ENCODE data around the gene NFIB. TPM values are rescaled to one million over a fixed set of nuclear protein-coding genes. Genes with fewer than 3 reads are reported as not detected.

The NFIB gene
- total RNA-seq, 1 donor from 2014 or later = 0.30 TPM

GRCh38 chr9:14192556-14192955 lies 121.4 kb downstream of the NFIB start:
- Mint-ChIP-seq H3K4me1 (peaks cover 7% of the 10 kb centered on the region), H3K9me3 (no peaks in the 10 kb centered on the region), H3K27ac (no peak overlapping the region), H3K36me3 (no peaks in the 10 kb centered on the region), H3K27me3 (ENCODE audit: insufficient read depth, low read depth) (peaks cover 8% of the 10 kb centered on the region), H3K4me3 (no peak overlapping the region)
- TF ChIP-seq CTCF (IDR thresholded peaks at IDR 0.05) = no peak
- no peak for TF ChIP-seq EZH2 (IDR thresholded peaks at IDR 0.05)
- no peak for TF ChIP-seq EZH2phosphoT487 (IDR thresholded peaks at IDR 0.05)
- Histone ChIP-seq H3K9ac (no peak overlapping the region), H3K4me2 (no peak overlapping the region), H3K27me3 (no peaks in the 10 kb centered on the region), H3K4me3 (no peak overlapping the region), H2AFZ (replicated peaks) (no peak overlapping the region), H3F3A (ENCODE audit: low read depth) (no peaks in the 10 kb centered on the region), H4K20me1 (ENCODE audit: low read depth) (no peaks in the 10 kb centered on the region), H3K79me2 (ENCODE audit: low read depth) (no peaks in the 10 kb centered on the region), H3K9me3 (ENCODE audit: low read depth) (no peaks in the 10 kb centered on the region), H3K36me3 (no peaks in the 10 kb centered on the region), H3K4me1 (peaks cover 5% of the 10 kb centered on the region), H3K27ac (no peak overlapping the region)
- no peak for DNase-seq (ENCODE audit: low spot score)

GRCh38 chr9:14191512-14191911 lies 122.4 kb downstream of the NFIB start:
- TF ChIP-seq EZH2phosphoT487 (IDR thresholded peaks at IDR 0.05) (no peak), CTCF (IDR thresholded peaks at IDR 0.05) (no peak), EZH2 (IDR thresholded peaks at IDR 0.05) (no peak)
- no peak overlapping the region for H3K4me3 ChIP-seq
- no peak overlapping the region for H3K27ac ChIP-seq
- Mint-ChIP-seq H3K9me3 (no peaks in the 10 kb centered on the region), H3K36me3 (no peaks in the 10 kb centered on the region), H3K27ac (no peak overlapping the region), H3K4me3 (no peak overlapping the region), H3K4me1 (peaks cover 17% of the 10 kb centered on the region), H3K27me3 (ENCODE audit: insufficient read depth, low read depth) (peaks cover 8% of the 10 kb centered on the region)
- H3K79me2 ChIP-seq (ENCODE audit: low read depth) = no peaks in the 10 kb centered on the region
- H3F3A ChIP-seq (ENCODE audit: low read depth) = no peaks in the 10 kb centered on the region
- no peak overlapping the region for H2AFZ ChIP-seq (replicated peaks)
- no peaks in the 10 kb centered on the region for H3K9me3 ChIP-seq (ENCODE audit: low read depth)
- H3K4me1 ChIP-seq = peaks cover 6% of the 10 kb centered on the region
- no peak for DNase-seq (ENCODE audit: low spot score)
- H3K9ac ChIP-seq = no peak overlapping the region
- H4K20me1 ChIP-seq (ENCODE audit: low read depth) = no peaks in the 10 kb centered on the region
- H3K27me3 ChIP-seq = no peaks in the 10 kb centered on the region
- no peaks in the 10 kb centered on the region for H3K36me3 ChIP-seq
- no peak overlapping the region for H3K4me2 ChIP-seq

DNA sequence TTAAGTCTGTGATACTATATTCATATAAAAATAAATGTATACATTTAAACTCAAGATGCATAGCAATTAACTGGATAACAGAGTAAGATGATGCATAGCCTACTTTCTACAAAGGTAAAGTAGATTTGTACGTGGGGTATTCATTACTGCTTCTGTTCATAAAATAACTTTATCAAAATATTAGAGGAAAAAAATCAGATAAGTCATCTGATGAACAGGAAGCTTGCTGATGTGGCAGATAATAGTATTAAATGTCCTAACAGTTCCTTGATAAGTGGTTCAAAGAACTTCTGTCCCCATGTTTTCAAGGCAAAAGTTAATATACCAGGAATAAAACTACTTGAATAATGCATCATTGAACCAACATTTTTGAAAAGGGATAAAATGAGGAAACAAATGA lies 123.7 kb downstream of the NFIB start:
- no peak overlapping the region for H3K9ac ChIP-seq
- H3K79me2 ChIP-seq (ENCODE audit: low read depth) = no peaks in the 10 kb centered on the region
- H3K27me3 Mint-ChIP-seq (ENCODE audit: insufficient read depth, low read depth) = peaks cover 6% of the 10 kb centered on the region
- DNase-seq (ENCODE audit: low spot score) = no peak
- TF ChIP-seq EZH2 (IDR thresholded peaks at IDR 0.05) (no peak), CTCF (IDR thresholded peaks at IDR 0.05) (no peak), EZH2phosphoT487 (IDR thresholded peaks at IDR 0.05) (no peak)
- peaks cover 14% of the 10 kb centered on the region for H3K4me1 ChIP-seq
- H3K27ac ChIP-seq = no peak overlapping the region
- H3F3A ChIP-seq (ENCODE audit: low read depth) = no peaks in the 10 kb centered on the region
- no peak overlapping the region for H3K4me2 ChIP-seq
- H3K4me1 Mint-ChIP-seq = peaks cover 18% of the 10 kb centered on the region
- no peaks in the 10 kb centered on the region for H3K27me3 ChIP-seq
- H4K20me1 ChIP-seq (ENCODE audit: low read depth) = no peaks in the 10 kb centered on the region
- no peaks in the 10 kb centered on the region for H3K36me3 ChIP-seq
- no peaks in the 10 kb centered on the region for H3K9me3 ChIP-seq (ENCODE audit: low read depth)
- H2AFZ ChIP-seq (replicated peaks) = no peak overlapping the region
- H3K9me3 Mint-ChIP-seq = no peaks in the 10 kb centered on the region
- no peak overlapping the region for H3K4me3 Mint-ChIP-seq
- no peak overlapping the region for H3K27ac Mint-ChIP-seq
- no peak overlapping the region for H3K4me3 ChIP-seq
- H3K36me3 Mint-ChIP-seq = no peaks in the 10 kb centered on the region
